Ishikawa (cell line): Measurements from ENCODE around the gene ODF4.

ENCODE experiments used
- CEBPB ChIP-seq: IDR thresholded peaks from 2 replicates; pipeline ENCODE4 v1.6.1; 2012
- CREB1 ChIP-seq: IDR thresholded peaks from 2 replicates; pipeline ENCODE4 v1.6.1; 2012; ENCODE audit warnings: low read depth
- EGR1 ChIP-seq: IDR thresholded peaks from 2 replicates; pipeline ENCODE4 v1.6.1; 2012
- EP300 ChIP-seq: IDR thresholded peaks from 2 replicates; pipeline ENCODE4 v1.6.1; 2012; ENCODE audit warnings: borderline replicate concordance
- FOXM1 ChIP-seq: IDR thresholded peaks from 2 replicates; pipeline ENCODE4 v1.6.1; 2012; ENCODE audit warnings: low read depth, borderline replicate concordance
- MAX ChIP-seq: IDR thresholded peaks from 2 replicates; pipeline ENCODE4 v1.6.1; 2012
- RAD21 ChIP-seq: IDR thresholded peaks from 2 replicates; pipeline ENCODE4 v1.6.1; 2012; ENCODE audit warnings: low read depth
- REST ChIP-seq: IDR thresholded peaks from 2 replicates; pipeline ENCODE4 v1.6.1; 2012; ENCODE audit warnings: low read depth, mild to moderate bottlenecking
- TAF1 ChIP-seq: IDR thresholded peaks from 2 replicates; pipeline ENCODE4 v1.6.1; 2012; ENCODE audit warnings: low read depth, mild to moderate bottlenecking
- TCF12 ChIP-seq: IDR thresholded peaks from 2 replicates; pipeline ENCODE4 v1.6.1; 2012; ENCODE audit warnings: low read depth
- TEAD4 ChIP-seq: IDR thresholded peaks from 2 replicates; pipeline ENCODE4 v1.6.1; 2012
- USF1 ChIP-seq: IDR thresholded peaks from 2 replicates; pipeline ENCODE4 v1.6.1; 2012
- YY1 ChIP-seq: IDR thresholded peaks from 2 replicates; pipeline ENCODE4 v1.6.1; 2012; ENCODE audit warnings: low read depth
- ZBTB7A ChIP-seq: IDR thresholded peaks from 2 replicates; pipeline ENCODE4 v1.6.1; 2012; ENCODE audit warnings: low read depth

DNA sequence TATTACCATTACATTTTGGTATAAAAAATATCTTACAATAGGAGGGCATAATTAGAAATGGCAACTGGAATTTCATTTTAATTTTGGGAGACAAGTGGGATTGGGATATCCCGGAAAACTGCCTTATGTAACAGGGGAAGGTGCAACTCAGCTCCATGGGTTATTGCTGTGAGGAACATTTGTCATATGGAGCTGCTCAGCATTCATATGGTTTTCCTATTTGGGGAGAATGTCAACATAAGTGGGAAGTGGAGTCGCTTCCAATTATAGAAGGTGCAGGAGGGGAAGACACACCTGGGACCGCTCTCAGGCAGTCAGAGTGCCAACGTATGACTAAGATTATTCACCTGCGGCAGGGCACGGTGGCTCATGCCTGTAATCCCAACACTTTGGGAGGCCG lies 10.7 kb downstream of the ODF4 start:
- no peak for TF ChIP-seq ZBTB7A
- TF ChIP-seq TAF1: no peak
- TF ChIP-seq TCF12: no peak
- no peak for TF ChIP-seq REST
- TF ChIP-seq EP300: no peak
- TF ChIP-seq RAD21: no peak
- TF ChIP-seq MAX: no peak
- no peak for TF ChIP-seq FOXM1
- no peak for TF ChIP-seq EGR1
- no peak for TF ChIP-seq USF1
- no peak for TF ChIP-seq TEAD4
- TF ChIP-seq CEBPB: no peak
- no peak for TF ChIP-seq CREB1
- TF ChIP-seq YY1: no peak
